Measurements from ENCODE around the gene ADCY7. TPM values are rescaled to one million over a fixed set of nuclear protein-coding genes. Genes with fewer than 3 reads are reported as not detected.

Gene ADCY7
- total RNA-seq, 1 experiment from 2014 or later, result 34.2 TPM

DNA sequence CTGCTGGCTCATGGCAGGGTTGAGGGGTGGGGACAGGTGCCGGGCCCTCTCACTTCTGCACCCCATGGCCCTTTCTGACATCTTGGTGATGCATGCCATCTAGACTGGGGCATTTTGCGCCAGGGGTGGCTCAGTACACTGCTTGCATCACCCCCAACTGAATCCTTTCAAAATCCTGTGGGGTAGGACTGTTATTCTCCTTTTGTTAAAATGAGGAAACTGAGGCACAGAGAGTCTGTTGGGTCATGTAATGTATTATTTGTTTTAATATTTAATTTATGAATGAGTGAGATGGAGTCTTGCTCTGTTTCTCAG lies 9.9 kb downstream of the ADCY7 start:
- ChIA-PET POLR2A (no interaction called here), RAD21 (ENCODE audit: low non-redundant PET in 1 of 2, low total read pairs in 2 of 2, uncharacterized antibody in 2 of 2, unreplicated experiment in 2 of 2) (no interaction called here), CTCF (no interaction called here)
- BruUV-seq (replicated peaks), result no TSS peak
- ATAC-seq (no peak), DNase-seq (ENCODE audit: low read depth, low spot score) (no peak)
- Histone ChIP-seq H3K9me3 (ENCODE audit: control insufficient read depth in 1 of 2, insufficient read depth in 1 of 2, low read depth in 1 of 2, low read length in 2 of 2) (no peaks in the 10 kb centered on the region), H3K9ac (ENCODE audit: low read length) (no peak overlapping the region), H3K4me1 (ENCODE audit: control insufficient read depth in 1 of 2, insufficient read depth in 2 of 2, low read length in 2 of 2) (no peaks in the 10 kb centered on the region), H3K4me2 (ENCODE audit: low read length) (no peak overlapping the region), H2AFZ (ENCODE audit: low read depth, low read length, poor library complexity, severe bottlenecking) (no peak overlapping the region), H3K4me3 (replicated peaks in 1 of 2; ENCODE audit: low read depth in 1 of 2, low read length in 2 of 2) (no peak overlapping the region), H3K79me2 (ENCODE audit: insufficient read depth, low read length) (peaks cover 10% of the 10 kb centered on the region; the same call in 1 of the 2 replicates), H3K36me3 (ENCODE audit: control insufficient read depth in 1 of 2, insufficient read depth in 2 of 2, low read length in 2 of 2) (no peaks in the 10 kb centered on the region), H4K20me1 (ENCODE audit: insufficient read depth) (no peaks in the 10 kb centered on the region), H3K27me3 (ENCODE audit: insufficient read depth, low read length) (no peaks in the 10 kb centered on the region), H3K9me2 (ENCODE audit: insufficient read depth) (no peaks in the 10 kb centered on the region), H3K27ac (ENCODE audit: low read depth, low read length) (no peak overlapping the region)
- intact Hi-C loops (cut with micrococcal nuclease), result no loop called here
- TF ChIP-seq, protein P1, sequence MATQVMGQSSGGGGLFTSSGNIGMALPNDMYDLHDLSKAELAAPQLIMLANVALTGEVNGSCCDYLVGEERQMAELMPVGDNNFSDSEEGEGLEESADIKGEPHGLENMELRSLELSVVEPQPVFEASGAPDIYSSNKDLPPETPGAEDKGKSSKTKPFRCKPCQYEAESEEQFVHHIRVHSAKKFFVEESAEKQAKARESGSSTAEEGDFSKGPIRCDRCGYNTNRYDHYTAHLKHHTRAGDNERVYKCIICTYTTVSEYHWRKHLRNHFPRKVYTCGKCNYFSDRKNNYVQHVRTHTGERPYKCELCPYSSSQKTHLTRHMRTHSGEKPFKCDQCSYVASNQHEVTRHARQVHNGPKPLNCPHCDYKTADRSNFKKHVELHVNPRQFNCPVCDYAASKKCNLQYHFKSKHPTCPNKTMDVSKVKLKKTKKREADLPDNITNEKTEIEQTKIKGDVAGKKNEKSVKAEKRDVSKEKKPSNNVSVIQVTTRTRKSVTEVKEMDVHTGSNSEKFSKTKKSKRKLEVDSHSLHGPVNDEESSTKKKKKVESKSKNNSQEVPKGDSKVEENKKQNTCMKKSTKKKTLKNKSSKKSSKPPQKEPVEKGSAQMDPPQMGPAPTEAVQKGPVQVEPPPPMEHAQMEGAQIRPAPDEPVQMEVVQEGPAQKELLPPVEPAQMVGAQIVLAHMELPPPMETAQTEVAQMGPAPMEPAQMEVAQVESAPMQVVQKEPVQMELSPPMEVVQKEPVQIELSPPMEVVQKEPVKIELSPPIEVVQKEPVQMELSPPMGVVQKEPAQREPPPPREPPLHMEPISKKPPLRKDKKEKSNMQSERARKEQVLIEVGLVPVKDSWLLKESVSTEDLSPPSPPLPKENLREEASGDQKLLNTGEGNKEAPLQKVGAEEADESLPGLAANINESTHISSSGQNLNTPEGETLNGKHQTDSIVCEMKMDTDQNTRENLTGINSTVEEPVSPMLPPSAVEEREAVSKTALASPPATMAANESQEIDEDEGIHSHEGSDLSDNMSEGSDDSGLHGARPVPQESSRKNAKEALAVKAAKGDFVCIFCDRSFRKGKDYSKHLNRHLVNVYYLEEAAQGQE (IDR thresholded peaks at IDR 0.05; ENCODE audit: low read depth), result no peak
- TF ChIP-seq, protein P2, sequence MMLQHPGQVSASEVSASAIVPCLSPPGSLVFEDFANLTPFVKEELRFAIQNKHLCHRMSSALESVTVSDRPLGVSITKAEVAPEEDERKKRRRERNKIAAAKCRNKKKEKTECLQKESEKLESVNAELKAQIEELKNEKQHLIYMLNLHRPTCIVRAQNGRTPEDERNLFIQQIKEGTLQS (IDR thresholded peaks at IDR 0.05), result no peak
- TF ChIP-seq ELF1 (IDR thresholded peaks at IDR 0.05; ENCODE audit: borderline replicate concordance, low read depth) (no peak), CEBPB (IDR thresholded peaks at IDR 0.05; ENCODE audit: low read depth) (no peak), JUND (IDR thresholded peaks at IDR 0.05) (no peak), SIN3A (IDR thresholded peaks at IDR 0.05; ENCODE audit: low read depth) (no peak)
